Erythroblast (primary cell): ENCODE measurements around the gene MOB4.

Source experiments
- GATA1 ChIP-seq: IDR thresholded peaks from 2 replicates; pipeline ENCODE4 v1.6.1; 2011; ENCODE audit warnings: low read depth, mild to moderate bottlenecking, control low read depth, low read length, moderate library complexity
- POLR2A ChIP-seq: IDR thresholded peaks from 2 replicates; pipeline ENCODE4 v1.6.1; 2011; ENCODE audit warnings: mild to moderate bottlenecking, low read length

DNA sequence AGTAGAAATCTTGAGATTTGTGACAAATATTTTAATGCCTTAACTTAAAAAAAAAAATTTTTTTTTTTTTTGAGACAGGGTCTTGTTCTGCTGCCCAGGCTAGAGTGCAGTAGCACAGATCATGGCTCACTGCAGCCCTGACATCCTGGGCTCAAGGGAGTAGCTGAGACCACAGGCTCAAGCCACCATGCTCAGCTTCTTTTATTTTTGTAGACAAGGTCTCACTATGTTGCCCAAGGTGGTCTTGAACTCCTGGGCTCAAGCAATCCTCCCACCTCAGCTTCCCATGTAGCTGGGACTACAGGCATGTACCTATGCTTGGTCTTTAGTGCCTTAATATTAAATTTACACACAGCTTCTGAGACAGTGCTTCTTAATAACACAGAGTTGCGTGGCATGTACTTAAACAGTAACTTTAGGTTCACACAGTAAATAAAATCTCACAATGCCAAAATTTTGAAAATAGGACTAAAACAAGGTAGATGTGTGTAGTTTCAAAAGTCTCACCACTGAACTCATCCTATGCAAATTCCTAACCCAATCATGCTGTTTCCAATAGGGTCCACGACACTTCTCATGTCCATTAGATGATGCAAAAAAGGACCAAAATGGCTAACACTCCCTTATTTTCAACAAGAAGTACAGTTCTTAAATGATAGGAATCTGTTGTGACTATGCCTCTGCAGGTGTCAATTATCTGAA, 20.3 kb upstream of the MOB4 start:
- no peak for TF ChIP-seq GATA1
- no peak for TF ChIP-seq POLR2A
